ENCODE measurements around the gene ANKMY1. TPM values are rescaled to one million over a fixed set of nuclear protein-coding genes. Genes with fewer than 3 reads are reported as not detected.
"Not testable (repeated sequence)": the region's sequence is repeated elsewhere in the genome, so short reads cannot be mapped to it uniquely, and the experiment has no call there.

The ANKMY1 gene
- total RNA-seq, 4 donors from 2014 or later: 18.0 to 22.7 (median 21.1) TPM

- 88 to 90% methylated on average over 24 of the region's 24 CpGs for WGBS, 2 donors
- TF ChIP-seq CTCF (IDR thresholded peaks at IDR 0.05) (no peak), POLR2A (IDR thresholded peaks at IDR 0.05) (no peak)
- H3K4me3 ChIP-seq (ENCODE audit: low read depth, poor library complexity, severe bottlenecking): no peak overlapping the region
- intact Hi-C loops (cut with DNase I; ENCODE audit: low total_unique reads): no loop called here
- DNase-seq (ENCODE audit: low spot score in 2 of 2): peak in 1 of 2 donors; percentile 76
Observed at GRCh38 chr2:240500561-240501423, 57.0 kb downstream of the ANKMY1 start.

- intact Hi-C loops (cut with DNase I; ENCODE audit: low total_unique reads): no loop called here
- DNase-seq (ENCODE audit: low spot score in 2 of 2): peak; percentile 10 to 79
- WGBS, 2 donors: 90 to 93% methylated on average over 26 to 32 of the region's 32 CpGs
Observed at GRCh38 chr2:240499309-240500301, 58.2 kb downstream of the ANKMY1 start.

GRCh38 chr2:240498958-240499260 is 58.9 kb downstream of the ANKMY1 start:
- 90 to 94% methylated on average over 9 of the region's 9 CpGs for WGBS, 2 donors
- no peak for TF ChIP-seq CTCF (IDR thresholded peaks at IDR 0.05)
- no peak for TF ChIP-seq POLR2A (IDR thresholded peaks at IDR 0.05)
- intact Hi-C loops (cut with DNase I; ENCODE audit: low total_unique reads): no loop called here
- no peak for DNase-seq (ENCODE audit: low spot score in 2 of 2)
- no peak overlapping the region for H3K4me3 ChIP-seq (ENCODE audit: low read depth, poor library complexity, severe bottlenecking)

More at GRCh38 chr2:240499309-240500301, 58.2 kb downstream of the ANKMY1 start:
- TF ChIP-seq POLR2A (IDR thresholded peaks at IDR 0.05): no peak
- no peak for TF ChIP-seq CTCF (IDR thresholded peaks at IDR 0.05)
- no peak overlapping the region for H3K4me3 ChIP-seq (ENCODE audit: low read depth, poor library complexity, severe bottlenecking)

GRCh38 chr2:240498171-240498957 is 59.4 kb downstream of the ANKMY1 start:
- 87 to 89% methylated on average over 13 of the region's 13 CpGs for WGBS, 2 donors
- DNase-seq (ENCODE audit: low spot score in 2 of 2): peak in 1 of 2 donors; percentile 66
- H3K4me3 ChIP-seq (ENCODE audit: low read depth, poor library complexity, severe bottlenecking): no peak overlapping the region
- intact Hi-C loops (cut with DNase I; ENCODE audit: low total_unique reads): no loop called here
- TF ChIP-seq CTCF (IDR thresholded peaks at IDR 0.05) (no peak), POLR2A (IDR thresholded peaks at IDR 0.05) (no peak)

- intact Hi-C loops (cut with DNase I; ENCODE audit: low total_unique reads); H3K4me3 ChIP-seq (ENCODE audit: low read depth, poor library complexity, severe bottlenecking): not testable (repeated sequence)
- WGBS, 2 donors: 95 to 97% methylated on average over 7 of the region's 7 CpGs
- peak in 1 of 2 donors; percentile 56 for DNase-seq (ENCODE audit: low spot score in 2 of 2)
Observed at GRCh38 chr2:240497082-240497481, 60.7 kb downstream of the ANKMY1 start.

- H3K4me3 ChIP-seq (ENCODE audit: low read depth, poor library complexity, severe bottlenecking); intact Hi-C loops (cut with DNase I; ENCODE audit: low total_unique reads): not testable (repeated sequence)
- peak in 1 of 2 donors; percentile 65 for DNase-seq (ENCODE audit: low spot score in 2 of 2)
- WGBS, 2 donors: 71 to 81% methylated on average over 11 of the region's 11 CpGs
Observed at GRCh38 chr2:240494942-240495341, 62.8 kb downstream of the ANKMY1 start.

Data from lower leg skin (tissue), 4 donors.